ENCODE results near the gene NEB.

DNA sequence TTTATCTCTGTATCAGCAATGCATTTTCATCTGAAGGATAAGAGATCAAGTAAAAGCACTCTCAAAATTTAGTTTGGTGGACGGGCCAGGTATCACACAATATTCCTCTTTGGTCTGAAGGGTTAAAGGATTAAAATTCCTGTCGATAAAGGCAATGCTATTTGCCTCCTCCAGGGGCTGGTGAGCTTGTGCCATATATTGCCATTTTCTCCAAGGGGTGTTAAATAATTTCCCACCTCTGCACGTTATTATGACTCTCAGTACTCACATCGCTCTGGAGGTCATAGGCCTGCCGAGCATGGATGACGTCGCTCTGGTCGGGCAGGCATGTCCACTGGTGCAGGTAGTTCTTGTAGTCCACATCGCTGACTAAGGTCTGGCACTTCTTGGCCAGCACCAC is 94.2 kb downstream of the NEB start:
- TF ChIP-seq EP300 (conservative IDR thresholded peaks at IDR 0.05; ENCODE audit: poor library complexity, severe bottlenecking): no peak
- TF ChIP-seq, protein P1, sequence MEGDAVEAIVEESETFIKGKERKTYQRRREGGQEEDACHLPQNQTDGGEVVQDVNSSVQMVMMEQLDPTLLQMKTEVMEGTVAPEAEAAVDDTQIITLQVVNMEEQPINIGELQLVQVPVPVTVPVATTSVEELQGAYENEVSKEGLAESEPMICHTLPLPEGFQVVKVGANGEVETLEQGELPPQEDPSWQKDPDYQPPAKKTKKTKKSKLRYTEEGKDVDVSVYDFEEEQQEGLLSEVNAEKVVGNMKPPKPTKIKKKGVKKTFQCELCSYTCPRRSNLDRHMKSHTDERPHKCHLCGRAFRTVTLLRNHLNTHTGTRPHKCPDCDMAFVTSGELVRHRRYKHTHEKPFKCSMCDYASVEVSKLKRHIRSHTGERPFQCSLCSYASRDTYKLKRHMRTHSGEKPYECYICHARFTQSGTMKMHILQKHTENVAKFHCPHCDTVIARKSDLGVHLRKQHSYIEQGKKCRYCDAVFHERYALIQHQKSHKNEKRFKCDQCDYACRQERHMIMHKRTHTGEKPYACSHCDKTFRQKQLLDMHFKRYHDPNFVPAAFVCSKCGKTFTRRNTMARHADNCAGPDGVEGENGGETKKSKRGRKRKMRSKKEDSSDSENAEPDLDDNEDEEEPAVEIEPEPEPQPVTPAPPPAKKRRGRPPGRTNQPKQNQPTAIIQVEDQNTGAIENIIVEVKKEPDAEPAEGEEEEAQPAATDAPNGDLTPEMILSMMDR (IDR thresholded peaks at IDR 0.05; ENCODE audit: poor library complexity, severe bottlenecking): no peak
